Islet of Langerhans (tissue), 1 donor: ENCODE measurements around the gene CYP46A1.

Experiments used
- FAIRE-seq: peaks from one replicate; lab custom pipeline; 2011; peaks lifted over from hg19 to GRCh38; lab: Jason Lieb, UNC

CYP46A1 gene

GRCh38 chr14:99673305-99674063 is 10.6 kb upstream of the CYP46A1 start:
- FAIRE-seq = no peak

DNA sequence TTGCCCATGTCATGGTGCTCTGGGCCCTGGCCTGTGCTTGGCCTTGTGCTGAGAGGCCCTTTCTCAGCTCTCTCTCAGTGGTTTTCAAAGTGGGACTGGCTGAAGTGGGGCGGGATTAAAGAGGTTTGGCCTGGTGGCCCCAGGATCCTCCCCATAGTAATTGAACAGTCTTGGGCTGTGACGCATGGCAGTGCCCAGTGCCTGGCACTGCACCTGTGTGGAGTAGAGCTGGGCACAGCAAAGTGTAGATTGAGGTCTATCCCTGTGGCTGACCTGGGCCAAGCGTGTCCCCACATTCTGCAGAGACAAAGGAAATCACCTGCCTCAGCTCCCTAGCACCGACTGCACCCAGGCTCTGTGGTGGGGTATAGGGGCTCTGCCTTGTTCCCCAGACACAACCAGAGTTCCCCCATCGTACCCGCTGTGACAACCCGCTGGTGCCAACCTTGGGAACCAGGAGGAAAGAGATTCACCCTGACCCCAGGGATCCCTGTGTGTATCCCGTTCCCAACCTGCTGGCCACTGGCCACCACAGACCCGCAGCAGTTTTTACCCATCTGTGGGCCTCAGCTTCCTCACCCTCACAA is 9.9 kb upstream of the CYP46A1 start:
- no peak for FAIRE-seq

GRCh38 chr14:99674776-99675381 is 9.2 kb upstream of the CYP46A1 start:
- no peak for FAIRE-seq

GRCh38 chr14:99675382-99675835 is 8.7 kb upstream of the CYP46A1 start:
- FAIRE-seq = no peak

- FAIRE-seq = no peak
Observed at GRCh38 chr14:99675951-99676350, 8.1 kb upstream of the CYP46A1 start.

DNA sequence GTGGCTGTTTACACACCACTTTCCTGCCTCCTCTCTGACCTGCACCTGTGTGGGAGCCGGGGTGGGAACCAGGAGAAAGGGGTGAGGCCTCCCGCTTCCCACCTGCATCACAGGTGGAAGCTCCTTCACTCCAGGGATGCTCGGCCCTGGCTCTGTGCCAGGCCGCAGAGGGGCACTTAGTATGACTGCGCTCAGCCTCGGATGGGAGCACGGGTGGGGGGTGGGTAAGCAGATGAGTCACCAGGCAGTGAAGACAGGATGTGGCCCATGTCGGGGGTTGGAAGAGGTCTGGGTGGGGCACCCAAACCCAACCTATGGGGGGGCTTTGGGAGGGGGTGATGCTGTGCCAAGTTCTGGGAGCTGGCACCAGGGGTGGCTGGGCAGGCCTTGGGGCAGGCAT is 7.4 kb upstream of the CYP46A1 start:
- FAIRE-seq = no peak

- no peak for FAIRE-seq
Observed at GRCh38 chr14:99677231-99678140, 6.6 kb upstream of the CYP46A1 start.

DNA sequence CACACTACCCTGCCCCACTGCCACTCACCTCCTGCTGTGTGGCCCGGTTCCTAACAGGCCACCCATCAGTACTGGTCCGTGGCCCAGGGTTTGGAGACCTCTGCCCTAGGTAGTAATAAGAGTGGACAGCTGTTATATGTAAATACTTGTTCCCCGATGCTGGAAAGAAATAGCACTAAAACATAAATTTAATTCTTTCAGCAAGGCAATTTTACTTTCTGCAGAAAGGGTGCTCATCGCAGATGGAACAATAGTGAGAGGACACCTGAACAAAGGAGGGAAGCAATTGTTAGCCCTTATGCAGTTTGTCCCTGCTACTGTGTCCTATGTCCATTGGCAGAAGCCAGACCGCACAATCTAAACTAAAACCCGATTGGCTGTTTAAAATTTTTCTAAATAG is 5.9 kb upstream of the CYP46A1 start:
- FAIRE-seq = no peak

DNA sequence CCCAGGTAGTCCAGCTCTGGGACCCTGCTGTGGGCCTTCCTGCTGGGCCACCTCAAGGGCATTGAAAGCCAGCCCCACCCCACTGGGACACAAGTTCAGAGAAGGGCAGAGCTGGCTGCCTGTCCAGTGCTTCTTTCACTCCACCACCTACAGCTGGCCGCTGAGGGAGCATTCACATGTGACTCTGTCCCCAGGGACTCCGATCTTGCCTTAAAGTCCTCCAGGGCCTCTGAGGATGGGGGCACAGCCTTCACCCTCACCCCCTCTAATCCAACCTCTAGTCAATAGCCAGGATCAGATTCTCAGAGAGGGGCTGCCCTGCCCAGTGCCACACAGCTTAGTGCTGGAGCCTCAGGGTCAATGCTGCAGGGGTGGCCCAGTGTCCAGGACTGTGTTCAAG is 5.0 kb upstream of the CYP46A1 start:
- FAIRE-seq = no peak

- no peak for FAIRE-seq
Observed at GRCh38 chr14:99679543-99679942, 4.6 kb upstream of the CYP46A1 start.

GRCh38 chr14:99679996-99680395 is 4.1 kb upstream of the CYP46A1 start:
- no peak for FAIRE-seq

DNA sequence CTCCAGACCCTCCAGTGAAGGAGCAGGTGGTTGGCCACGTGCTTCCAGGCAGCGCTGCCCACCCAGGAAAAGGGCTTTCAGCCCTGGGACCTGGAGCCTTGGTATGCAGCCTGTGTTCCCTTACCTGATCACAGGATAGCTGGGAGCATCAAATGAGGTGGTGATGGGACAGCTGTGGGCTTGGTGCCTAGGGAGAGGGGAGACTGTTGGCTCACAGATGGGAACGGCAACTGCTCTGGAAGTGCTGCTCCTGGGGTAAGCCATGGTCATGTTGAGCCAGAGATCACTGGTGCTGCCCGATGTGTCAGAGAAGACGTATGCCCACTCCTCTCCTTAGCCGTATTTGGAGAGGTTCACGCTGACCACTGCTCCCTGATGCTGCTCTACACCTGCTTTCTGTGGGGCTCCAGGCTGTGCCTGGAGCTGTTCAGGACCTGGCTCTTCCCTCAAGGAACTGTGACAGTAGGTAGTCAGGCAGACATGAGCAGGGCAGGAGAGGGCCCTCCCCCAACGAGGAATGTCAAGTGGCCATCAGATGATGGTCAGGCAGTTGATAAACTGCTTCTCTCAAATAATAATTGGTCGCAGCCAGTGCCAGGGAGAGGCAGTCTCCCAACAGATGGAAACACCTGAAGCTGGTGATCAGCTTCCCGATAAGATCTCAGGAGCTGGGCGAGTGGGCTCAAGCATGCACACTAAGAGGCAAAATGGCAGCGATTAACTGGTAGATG is 2.8 kb upstream of the CYP46A1 start:
- no peak for FAIRE-seq

DNA sequence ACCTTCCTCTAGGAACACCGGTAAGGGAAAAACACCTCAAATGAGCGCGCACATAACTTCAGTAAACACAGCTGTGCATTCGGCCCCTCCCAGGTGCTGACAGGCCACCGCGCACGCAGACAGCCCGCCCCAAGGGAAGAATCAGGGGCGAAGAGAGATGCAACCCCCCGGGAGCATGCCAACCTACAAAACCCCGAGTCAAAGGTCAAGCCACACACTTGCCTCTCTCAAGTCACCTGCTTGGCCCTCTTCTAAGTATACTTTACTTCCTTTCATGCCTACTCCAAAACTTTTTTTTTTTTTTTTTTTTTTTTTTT is 2.3 kb upstream of the CYP46A1 start:
- no peak for FAIRE-seq

DNA sequence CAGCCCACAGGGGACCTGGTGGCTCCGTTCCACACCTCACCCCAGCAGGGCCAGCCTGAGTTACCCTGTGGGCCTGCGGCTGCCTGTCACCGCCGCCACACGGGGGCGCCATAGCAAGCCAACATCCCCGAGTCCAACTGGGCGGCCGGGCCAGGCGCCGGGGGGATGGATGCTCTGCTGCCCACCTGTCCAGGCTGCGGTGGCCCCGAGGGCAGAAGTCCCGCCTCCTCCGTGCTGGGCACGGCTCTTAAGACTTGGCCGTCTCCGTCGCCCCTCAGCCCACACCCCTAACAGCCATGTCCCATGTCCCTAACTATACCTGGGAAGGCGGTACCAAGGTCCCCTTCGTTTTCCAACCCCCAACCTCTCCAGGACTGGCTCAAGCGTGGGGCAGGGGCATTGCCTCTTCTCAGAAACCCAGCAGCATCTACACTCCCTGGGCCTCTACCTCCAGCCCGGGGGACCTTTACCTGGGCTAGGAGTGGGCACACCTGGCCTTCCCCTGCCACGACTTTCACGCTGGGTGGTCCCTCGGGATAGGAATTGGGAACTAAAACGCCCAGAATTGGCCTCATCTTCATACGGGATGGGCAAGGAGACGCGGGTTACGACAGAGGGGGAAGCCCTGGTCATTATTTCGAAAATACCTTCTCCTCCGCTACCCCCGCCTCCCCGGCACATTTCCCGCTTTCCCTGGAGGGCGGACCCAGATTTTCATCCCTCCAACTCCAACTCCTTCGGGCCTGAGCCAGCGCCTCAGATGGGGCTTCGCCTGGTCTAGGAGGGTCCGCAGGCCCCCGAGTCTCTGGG is 1.1 kb upstream of the CYP46A1 start:
- FAIRE-seq = no peak

DNA sequence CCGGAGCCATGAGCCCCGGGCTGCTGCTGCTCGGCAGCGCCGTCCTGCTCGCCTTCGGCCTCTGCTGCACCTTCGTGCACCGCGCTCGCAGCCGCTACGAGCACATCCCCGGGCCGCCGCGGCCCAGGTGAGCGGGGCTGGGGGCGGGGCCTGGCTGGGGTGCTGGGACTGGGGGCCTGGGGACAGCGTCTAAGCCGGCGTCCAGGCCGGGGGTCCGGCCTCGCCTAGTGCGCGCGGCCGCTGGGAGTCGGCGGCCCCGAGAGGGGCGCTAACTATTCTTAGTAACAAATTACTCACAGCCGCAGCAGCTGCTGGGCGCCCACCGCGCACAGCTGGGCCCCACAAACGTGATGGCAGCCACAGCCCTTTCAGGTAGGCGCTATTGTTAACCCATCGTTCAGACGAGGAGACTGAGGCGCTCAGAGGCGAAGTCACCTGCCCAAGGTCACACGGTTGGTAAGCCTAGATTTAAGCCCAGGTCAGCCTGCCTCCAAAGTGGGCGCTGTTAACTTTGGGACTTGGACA is 374 bp downstream of the CYP46A1 start:
- FAIRE-seq = no peak

DNA sequence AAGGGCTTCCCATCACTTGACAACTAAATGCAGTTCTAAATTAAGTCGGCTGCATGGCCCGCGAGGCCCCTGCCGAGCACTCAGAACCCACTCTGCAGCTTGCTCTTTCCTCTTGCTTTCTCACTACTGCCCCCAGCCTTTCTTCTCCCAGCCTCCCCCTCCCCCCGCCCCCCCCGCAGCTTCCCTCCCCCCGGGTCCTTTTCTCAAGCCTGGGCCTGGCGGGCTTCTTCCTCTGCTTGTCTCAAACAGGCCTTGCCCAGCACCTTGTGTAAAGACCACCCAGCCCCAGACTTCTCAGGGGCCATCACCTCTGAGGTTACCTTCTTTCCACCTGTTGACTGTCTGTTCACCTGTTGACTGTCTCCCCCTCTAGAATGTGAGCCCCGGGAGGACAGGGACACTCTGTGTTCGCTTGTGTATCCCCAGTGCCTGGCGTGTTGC is 1.1 kb downstream of the CYP46A1 start:
- FAIRE-seq = no peak

- no peak for FAIRE-seq
Observed at GRCh38 chr14:99685596-99685995, 1.5 kb downstream of the CYP46A1 start.

DNA sequence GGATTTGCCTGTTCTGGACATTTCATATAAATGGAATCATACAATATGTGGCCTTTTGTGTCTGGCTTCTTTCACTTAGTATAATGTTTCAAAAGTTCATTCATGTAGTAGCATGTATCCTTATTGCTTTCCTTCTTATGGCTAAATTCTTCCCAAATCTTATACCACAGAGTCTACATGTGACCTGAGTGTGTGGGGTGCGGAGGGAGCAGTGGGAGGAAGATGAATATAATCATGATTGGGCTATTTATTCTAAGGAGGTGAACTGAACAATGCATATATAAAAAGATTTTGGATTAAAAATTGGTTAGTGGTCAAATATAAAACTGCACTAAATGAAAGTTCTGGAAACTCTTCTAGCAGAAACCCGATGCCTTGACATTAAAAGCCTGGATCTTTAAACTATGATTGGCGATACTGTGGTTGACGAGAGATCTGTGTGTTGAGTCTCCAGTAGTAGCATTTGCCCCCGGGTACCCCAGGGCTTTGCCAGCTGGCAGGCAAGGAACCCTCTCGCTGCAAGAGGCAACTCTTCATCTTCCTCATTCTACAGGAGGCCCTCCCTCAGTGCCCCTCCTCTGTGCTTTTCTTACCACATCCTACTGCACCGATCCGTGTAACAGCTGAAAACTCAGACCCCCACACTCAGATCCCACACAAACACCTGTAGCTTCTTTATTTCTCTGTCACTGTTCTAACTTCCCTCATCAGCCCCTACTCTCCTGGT is 2.6 kb downstream of the CYP46A1 start:
- FAIRE-seq = no peak

DNA sequence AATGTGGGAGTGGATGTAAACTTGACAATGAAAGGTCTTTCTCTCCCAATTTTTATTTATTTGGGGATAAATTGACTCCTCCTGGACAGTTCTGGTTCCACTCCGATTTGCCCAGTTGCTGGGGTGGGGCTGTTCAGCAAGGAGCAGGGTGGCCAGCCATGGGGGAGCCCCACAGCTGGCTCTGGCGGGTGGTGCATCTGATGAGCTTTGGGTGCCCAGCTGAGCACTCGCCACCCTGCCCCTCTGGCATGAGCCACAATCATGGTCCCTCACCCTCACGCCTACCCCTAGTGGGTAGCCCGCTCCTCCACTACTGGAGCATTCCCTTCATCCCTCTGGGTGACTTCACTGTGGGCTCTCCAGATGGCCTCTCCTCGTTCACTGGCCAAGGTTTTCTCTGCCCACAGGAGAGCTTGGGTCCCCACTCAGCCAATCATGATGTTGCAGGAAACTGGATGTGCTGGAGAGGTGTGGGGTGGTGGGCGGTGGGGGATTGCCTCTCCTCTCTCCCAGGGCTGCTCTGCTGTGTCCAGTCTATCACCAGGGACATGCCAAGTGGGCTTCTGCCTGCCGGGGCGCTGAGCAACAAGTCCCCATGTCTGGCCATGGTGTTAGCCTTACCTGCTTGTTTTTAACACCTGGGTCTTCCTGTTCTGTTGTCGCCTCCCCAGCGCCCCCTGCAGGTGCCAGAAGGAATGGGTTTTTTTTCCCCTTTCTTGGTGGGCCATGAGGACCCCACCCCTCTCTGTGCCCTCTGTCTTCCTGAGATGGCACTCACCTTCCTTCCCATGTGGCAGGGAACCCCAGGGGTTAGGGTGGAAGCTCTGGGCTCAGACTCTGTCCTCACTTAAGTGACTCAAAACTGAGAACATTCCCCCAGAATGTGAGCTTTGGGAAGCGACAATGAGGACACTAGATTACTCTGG is 3.4 kb downstream of the CYP46A1 start:
- FAIRE-seq = no peak
